Gastrocnemius medialis (tissue), 4 donors: ENCODE results near the gene SMYD3. TPM values are rescaled to one million over a fixed set of nuclear protein-coding genes. Genes with fewer than 3 reads are reported as not detected.

Source experiments
- ATAC-seq, 2 donors: fragments of 150-250 bp; one replicate each; pipeline ENCODE4 v1.9.1; 2016
- DNase-seq, 2 donors: peaks; one replicate each; pipeline ENCODE4 v3.0.0-alpha.2; 2019
- H3K27ac ChIP-seq, 4 donors: fragments of 200-600 bp; sonication (generic); 1 replicate in 1 of 4; 2 replicates in 3 of 4; pipeline ENCODE4 v1.5.1; 2016 to 2018; ENCODE audit warnings: mild to moderate bottlenecking in 2 of 4, moderate library complexity in 1 of 4
- H3K27me3 ChIP-seq, 3 donors: fragments of 200-600 bp; sonication (generic) in 2 of 3; 1 replicate in 1 of 3; 2 replicates in 2 of 3; pipeline versions ENCODE4 v1.5.1 to v1.6.0; 2016 to 2019; ENCODE audit warnings: mild to moderate bottlenecking in 1 of 3, moderate library complexity in 1 of 3
- H3K36me3 ChIP-seq, 2 donors: fragments of 200-600 bp; sonication (generic) in 1 of 2; one replicate each; pipeline ENCODE4 v1.5.1; 2017 to 2018
- H3K4me1 ChIP-seq, 2 donors: fragments of 200-600 bp; sonication (generic) in 1 of 2; one replicate each; pipeline ENCODE4 v1.5.1; 2016 to 2017; ENCODE audit warnings: mild to moderate bottlenecking in 2 of 2
- H3K4me3 ChIP-seq, 4 donors: fragments of 200-600 bp; sonication (generic) in 3 of 4; 1 replicate in 1 of 4; 2 replicates in 3 of 4; pipeline ENCODE4 v1.5.1; 2016 to 2019; ENCODE audit warnings: mild to moderate bottlenecking in 2 of 4
- H3K9me3 ChIP-seq, 3 donors: fragments of 200-600 bp; sonication (generic) in 2 of 3; 1 replicate in 1 of 3; 2 replicates in 2 of 3; pipeline ENCODE4 v1.5.1; 2016 to 2019
- CTCF ChIP-seq, 5 experiments: fragments of 450-650 bp in 3 of 5; fragments of 200-600 bp in 2 of 5; sonication (generic) in 2 of 5; IDR thresholded peaks in 4 of 5; conservative IDR thresholded peaks in 1 of 5; 1 replicate in 4 of 5; 2 replicates in 1 of 5; pipeline ENCODE4 v1.5.1; 2016 to 2019; ENCODE audit warnings: antibody characterized with exemption in 5 of 5, mild to moderate bottlenecking in 3 of 5, moderate library complexity in 3 of 5
- POLR2A ChIP-seq, 2 donors: fragments of 450-650 bp; IDR thresholded peaks; one replicate each; pipeline ENCODE4 v1.6.1; 2017; ENCODE audit warnings: antibody characterized with exemption in 2 of 2, mild to moderate bottlenecking in 2 of 2, moderate library complexity in 2 of 2
- in situ Hi-C, 4 donors: fragments of 200-750 bp; cut with MboI; loops; one replicate each; pipeline versions ENCODE4 v1.15.0 to v1.8.0; 2017; ENCODE audit warnings: low sequenced_read_pairs in 4 of 4
- intact Hi-C: fragments of 100-400 bp; cut with DNase I; formaldehyde crosslinking; loops from one replicate; pipeline ENCODE4 v1.15.1; 2023; ENCODE audit warnings: low total_unique reads
- total RNA-seq, 4 donors: library from RNA; depleted of rRNA; stranded (reverse); fragments of >200 nt; gene quantifications; one replicate each; pipeline versions ENCODE4 v1.1.0 to v1.2.3, GENCODE V29; 2016

SMYD3 gene
- total RNA-seq, 4 donors from 2014 or later, result 4.4 to 10.3 (median 6.3) TPM

DNA sequence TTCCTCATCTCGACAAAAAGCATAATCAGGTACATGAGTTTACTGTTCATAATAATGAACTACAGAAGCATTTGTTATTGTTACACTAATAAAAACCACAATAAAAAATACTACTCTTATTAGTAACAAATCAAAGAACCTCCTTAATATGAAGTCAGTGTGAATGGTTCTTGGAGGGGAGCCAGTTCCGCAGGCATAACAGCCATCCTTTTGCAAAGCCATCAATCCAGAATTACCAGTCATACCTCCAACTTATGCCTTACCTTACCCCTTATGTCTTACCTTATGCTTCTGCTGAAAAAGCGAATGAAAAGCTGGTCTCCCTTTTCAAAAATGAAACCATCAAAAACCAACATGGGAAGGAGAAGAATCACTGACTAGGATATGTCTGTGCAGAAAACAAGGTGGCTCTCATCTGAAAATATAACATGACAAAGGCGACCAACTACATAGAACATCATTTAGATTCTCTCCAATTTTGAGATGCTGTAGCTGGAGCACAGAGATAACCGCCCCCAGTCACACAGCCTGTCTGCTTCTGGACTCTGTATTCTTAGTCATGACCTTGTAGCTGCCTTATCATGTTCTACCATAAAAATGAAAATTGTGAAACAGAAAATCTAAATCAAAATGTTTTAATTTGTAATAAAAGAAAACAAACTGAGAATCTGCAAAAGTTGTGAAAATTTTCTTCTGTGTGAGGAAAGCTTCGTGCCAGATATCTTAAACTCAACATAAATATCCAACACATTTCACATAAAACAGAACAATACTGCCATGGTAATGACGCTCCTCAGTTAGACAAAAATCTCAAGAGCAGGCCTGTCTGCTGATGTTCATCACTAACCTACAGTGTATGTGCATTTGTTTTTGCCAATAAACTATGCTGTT is 438.2 kb downstream of the SMYD3 start:
- intact Hi-C loops (no loop called here), in situ Hi-C loops (no loop called here)

GRCh38 chr1:246068217-246068512 is 438.9 kb downstream of the SMYD3 start:
- Histone ChIP-seq H3K36me3 (no peaks in the 10 kb centered on the region), H3K27ac (no peak overlapping the region), H3K4me3 (no peak overlapping the region), H3K9me3 (no peaks in the 10 kb centered on the region), H3K27me3 (no peaks in the 10 kb centered on the region), H3K4me1 (no peaks in the 10 kb centered on the region)
- DNase-seq, result no peak
- in situ Hi-C loops, result no loop called here
- TF ChIP-seq CTCF (IDR thresholded peaks at IDR 0.05 in 4 of 5, conservative IDR thresholded peaks at IDR 0.05 in 1 of 5) (no peak), POLR2A (IDR thresholded peaks at IDR 0.05) (no peak)
- intact Hi-C loops, result no loop called here
- ATAC-seq, result no peak

More for the DNA sequence above, 438.2 kb downstream of the SMYD3 start:
- no peak for DNase-seq
- H3K36me3 ChIP-seq, result no peaks in the 10 kb centered on the region
- TF ChIP-seq CTCF (IDR thresholded peaks at IDR 0.05 in 4 of 5, conservative IDR thresholded peaks at IDR 0.05 in 1 of 5) (no peak), POLR2A (IDR thresholded peaks at IDR 0.05) (no peak)
- H3K27me3 ChIP-seq, result no peaks in the 10 kb centered on the region
- H3K9me3 ChIP-seq, result no peaks in the 10 kb centered on the region
- no peak for ATAC-seq
- H3K4me3 ChIP-seq, result no peak overlapping the region
- H3K27ac ChIP-seq, result no peak overlapping the region
- H3K4me1 ChIP-seq, result no peaks in the 10 kb centered on the region

DNA sequence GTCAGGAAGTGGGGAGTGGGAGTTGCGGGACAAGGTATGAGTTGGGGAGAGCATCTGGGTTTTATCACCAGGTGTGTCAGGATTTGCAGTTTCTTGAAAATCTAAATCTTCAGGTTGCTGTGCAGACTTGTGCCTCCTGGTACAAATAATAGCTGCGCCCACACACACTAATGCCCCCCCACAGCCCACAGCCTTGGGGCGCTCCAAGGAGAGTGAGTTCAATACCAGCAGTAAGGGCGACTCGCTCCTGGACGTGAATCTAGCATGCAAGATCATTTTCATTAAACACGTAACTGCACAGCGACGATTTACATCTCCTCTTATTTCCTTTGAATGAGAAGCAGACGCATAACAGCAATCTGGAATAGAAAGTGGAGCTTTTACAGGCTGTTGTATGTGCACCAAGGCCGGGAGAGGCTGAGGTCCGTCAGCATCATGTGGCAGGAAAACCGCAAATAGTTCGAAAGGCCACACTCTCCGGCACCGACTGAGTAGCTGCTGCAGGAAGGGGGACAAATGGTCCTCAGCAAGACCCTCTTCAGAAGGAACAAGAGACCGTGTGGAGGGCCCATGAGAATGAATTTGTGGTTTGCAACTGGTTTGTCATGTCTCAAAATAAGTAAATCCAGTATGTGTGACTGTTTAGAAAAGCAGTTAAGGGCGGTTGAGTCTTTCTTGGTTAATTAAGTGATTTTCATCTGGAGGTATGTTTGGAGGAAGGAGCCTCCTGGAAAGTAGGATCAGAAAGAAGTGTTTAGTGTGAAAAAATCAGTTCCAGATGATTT is 439.5 kb downstream of the SMYD3 start:
- no peaks in the 10 kb centered on the region for H3K4me1 ChIP-seq
- DNase-seq, result no peak
- in situ Hi-C loops (no loop called here), intact Hi-C loops (no loop called here)
- H3K4me3 ChIP-seq, result no peak overlapping the region
- ATAC-seq, result no peak
- H3K36me3 ChIP-seq, result no peaks in the 10 kb centered on the region
- H3K27me3 ChIP-seq, result no peaks in the 10 kb centered on the region
- no peak overlapping the region for H3K27ac ChIP-seq
- H3K9me3 ChIP-seq, result no peaks in the 10 kb centered on the region
- TF ChIP-seq CTCF (IDR thresholded peaks at IDR 0.05 in 4 of 5, conservative IDR thresholded peaks at IDR 0.05 in 1 of 5) (no peak), POLR2A (IDR thresholded peaks at IDR 0.05) (no peak)

DNA sequence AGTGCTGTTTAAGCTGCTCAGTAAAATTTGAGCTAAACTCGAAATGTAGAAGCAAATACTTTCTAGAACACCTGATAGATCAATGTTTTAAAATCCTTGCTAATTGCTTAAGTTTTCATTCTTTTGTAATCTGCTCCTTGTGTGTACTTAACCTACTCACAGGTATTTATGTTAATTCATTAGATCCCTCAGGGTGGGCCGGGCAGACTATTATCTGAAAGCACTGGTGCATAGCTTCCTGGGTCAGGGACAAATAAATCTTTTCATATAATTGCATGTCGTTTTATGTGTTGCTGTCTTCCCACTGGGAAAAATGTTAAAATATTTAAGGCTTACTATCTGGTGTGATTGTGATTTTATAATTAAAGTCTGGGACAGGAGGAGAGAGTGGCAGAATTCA is 440.5 kb downstream of the SMYD3 start:
- no peak for ATAC-seq
- intact Hi-C loops, result no loop called here
- in situ Hi-C loops, result no loop called here

More for the DNA sequence above, 440.5 kb downstream of the SMYD3 start:
- TF ChIP-seq CTCF (IDR thresholded peaks at IDR 0.05 in 4 of 5, conservative IDR thresholded peaks at IDR 0.05 in 1 of 5) (no peak), POLR2A (IDR thresholded peaks at IDR 0.05) (no peak)
- DNase-seq, result no peak
- Histone ChIP-seq H3K27ac (no peak overlapping the region), H3K4me1 (no peaks in the 10 kb centered on the region), H3K36me3 (no peaks in the 10 kb centered on the region), H3K4me3 (no peak overlapping the region), H3K9me3 (no peaks in the 10 kb centered on the region), H3K27me3 (no peaks in the 10 kb centered on the region)
